VCaP (cell line): ENCODE results near the gene ZNF365.
"Not testable (repeated sequence)": the region's sequence is repeated elsewhere in the genome, so short reads cannot be mapped to it uniquely, and the experiment has no call there.

Source experiments
- H3K27ac ChIP-seq: fragments of 450-650 bp; 2 replicates; pipeline ENCODE4 v1.5.1; 2017
- CTCF ChIP-seq: fragments of 450-650 bp; conservative IDR thresholded peaks from 2 replicates; pipeline ENCODE4 v1.5.1; 2017; ENCODE audit warnings: mild to moderate bottlenecking, moderate library complexity

Gene ZNF365

GRCh38 chr10:62354916-62355315 lies 19.3 kb upstream of the ZNF365 start:
- H3K27ac ChIP-seq = no peak overlapping the region
- TF ChIP-seq CTCF = no peak

GRCh38 chr10:62356447-62356846 lies 17.7 kb upstream of the ZNF365 start:
- H3K27ac ChIP-seq = no peak overlapping the region
- no peak for TF ChIP-seq CTCF

GRCh38 chr10:62358151-62358550 lies 16.0 kb upstream of the ZNF365 start:
- H3K27ac ChIP-seq = not testable (repeated sequence)

GRCh38 chr10:62373639-62373994 lies 552 bp upstream of the ZNF365 start:
- 0 out of 2 replicates have a peak overlapping the region, but pooled peaks have one; percentile 3 for H3K27ac ChIP-seq
- TF ChIP-seq CTCF = no peak

GRCh38 chr10:62374862-62375710 lies 917 bp downstream of the ZNF365 start:
- no peak overlapping the region for H3K27ac ChIP-seq
- no peak for TF ChIP-seq CTCF

GRCh38 chr10:62376071-62377025 lies 2.2 kb downstream of the ZNF365 start:
- H3K27ac ChIP-seq = no peak overlapping the region
- no peak for TF ChIP-seq CTCF

- TF ChIP-seq CTCF = no peak
- no peak overlapping the region for H3K27ac ChIP-seq
Observed at GRCh38 chr10:62377026-62377415, 2.9 kb downstream of the ZNF365 start.
